Natural killer cell (primary cell): ENCODE measurements around the gene C1QL4. TPM values are rescaled to one million over a fixed set of nuclear protein-coding genes. Genes with fewer than 3 reads are reported as not detected.

ENCODE experiments used
- ATAC-seq, 3 donors: fragments of 150-1000 bp in 2 of 3; fragments of 200-7000 bp in 1 of 3; cut with Tn5 transposase; 1 replicate in 1 of 3; 2 replicates in 2 of 3; pipeline ENCODE4 v1.10.0; 2021; ENCODE audit warnings: mild to moderate bottlenecking in 2 of 3, moderate library complexity in 2 of 3
- DNase-seq, 2 donors: peaks; one replicate each; pipeline versions ENCODE4 v3.0.0 to v3.0.0-alpha.2; 2013 to 2021; ENCODE audit warnings: mixed read lengths in 1 of 2
- H3K27ac ChIP-seq: one replicate; pipeline ENCODE4 v1.5.1; 2013; ENCODE audit warnings: mild to moderate bottlenecking, low read length
- H3K27me3 ChIP-seq: one replicate; pipeline ENCODE4 v1.6.1; 2013; ENCODE audit warnings: low read length; ENCODE audit not compliant: control insufficient read depth, insufficient read depth
- H3K36me3 ChIP-seq: one replicate; pipeline ENCODE4 v1.6.1; 2013; ENCODE audit warnings: low read length; ENCODE audit not compliant: control insufficient read depth, insufficient read depth
- H3K4me1 ChIP-seq: one replicate; pipeline ENCODE4 v1.6.1; 2013; ENCODE audit warnings: low read length; ENCODE audit not compliant: control insufficient read depth, insufficient read depth
- H3K4me3 ChIP-seq: one replicate; pipeline ENCODE4 v1.5.1; 2013; ENCODE audit warnings: low read length
- H3K9me3 ChIP-seq: one replicate; pipeline ENCODE4 v1.6.1; 2013; ENCODE audit warnings: low read length; ENCODE audit not compliant: control insufficient read depth, insufficient read depth
- H3K27ac Mint-ChIP-seq, 2 donors: one replicate each; pipeline ENCODE4 v1.8.0; 2022; ENCODE audit warnings: mild to moderate bottlenecking in 2 of 2, mixed read lengths in 2 of 2, moderate library complexity in 1 of 2
- H3K27me3 Mint-ChIP-seq, 2 donors: one replicate each; pipeline ENCODE4 v1.8.0; 2022; ENCODE audit warnings: low read depth in 2 of 2, mixed read lengths in 2 of 2
- H3K36me3 Mint-ChIP-seq: one replicate; pipeline ENCODE4 v1.8.0; 2022; ENCODE audit warnings: mixed read lengths
- H3K4me1 Mint-ChIP-seq, 2 donors: one replicate each; pipeline ENCODE4 v1.8.0; 2022; ENCODE audit warnings: mixed read lengths in 2 of 2
- H3K4me3 Mint-ChIP-seq: one replicate; pipeline ENCODE4 v1.8.0; 2022; ENCODE audit warnings: mild to moderate bottlenecking, moderate library complexity, mixed read lengths
- H3K9me3 Mint-ChIP-seq, 2 donors: one replicate each; pipeline ENCODE4 v1.8.0; 2022; ENCODE audit warnings: mixed read lengths in 2 of 2
- WGBS: methylation state at CpG from one replicate; pipeline ENCODE4 v1.1.7; 2013; ENCODE audit warnings: missing lambda C conversion rate; ENCODE audit not compliant: insufficient coverage; 5-methylcytosine and 5-hydroxymethylcytosine counted together
- intact Hi-C: fragments of 100-400 bp; cut with micrococcal nuclease; formaldehyde crosslinking; loops from one replicate; pipeline ENCODE4 v1.14.2; 2022
- total RNA-seq, 4 donors: library from RNA; stranded (reverse); fragments of 120-200 nt in 1 of 4; gene quantifications; one replicate each; pipeline versions ENCODE4 v1.2.3 to v1.2.4, GENCODE V29; 2013 to 2022
- TF ChIP-seq, protein P1 (sequence below): fragments of 200-600 bp; IDR thresholded peaks from one replicate; pipeline ENCODE4 v1.8.0; 2022; ENCODE audit warnings: antibody characterized with exemption

Gene C1QL4
- total RNA-seq, 3 donors from 2014 or later (not counting 1 experiment from before 2014, with no cell fraction given): not detected

DNA sequence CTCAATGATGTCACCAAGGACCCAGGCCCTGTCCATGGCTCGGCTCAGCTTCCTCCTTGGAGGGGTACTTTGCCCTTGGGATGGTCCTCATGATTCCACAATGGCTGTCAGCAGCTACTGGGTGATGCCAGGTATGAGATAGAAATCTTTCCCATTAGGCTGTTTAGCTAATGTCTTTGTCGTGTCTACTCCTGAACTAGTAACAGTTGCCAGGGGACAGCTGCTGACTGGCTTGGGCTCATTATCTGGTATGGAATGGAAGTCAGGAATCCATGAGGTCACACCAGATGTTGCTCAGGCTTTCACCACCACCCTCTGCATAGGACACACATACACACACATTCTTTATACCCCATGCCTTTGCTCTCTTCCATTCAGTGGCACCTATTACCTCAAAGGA is 32.8 kb downstream of the C1QL4 start:
- DNase-seq (no peak), ATAC-seq (no peak)
- no peak overlapping the region for H3K27ac Mint-ChIP-seq
- 91% methylated on average over 2 of the region's 2 CpGs for WGBS
- TF ChIP-seq, protein P1, sequence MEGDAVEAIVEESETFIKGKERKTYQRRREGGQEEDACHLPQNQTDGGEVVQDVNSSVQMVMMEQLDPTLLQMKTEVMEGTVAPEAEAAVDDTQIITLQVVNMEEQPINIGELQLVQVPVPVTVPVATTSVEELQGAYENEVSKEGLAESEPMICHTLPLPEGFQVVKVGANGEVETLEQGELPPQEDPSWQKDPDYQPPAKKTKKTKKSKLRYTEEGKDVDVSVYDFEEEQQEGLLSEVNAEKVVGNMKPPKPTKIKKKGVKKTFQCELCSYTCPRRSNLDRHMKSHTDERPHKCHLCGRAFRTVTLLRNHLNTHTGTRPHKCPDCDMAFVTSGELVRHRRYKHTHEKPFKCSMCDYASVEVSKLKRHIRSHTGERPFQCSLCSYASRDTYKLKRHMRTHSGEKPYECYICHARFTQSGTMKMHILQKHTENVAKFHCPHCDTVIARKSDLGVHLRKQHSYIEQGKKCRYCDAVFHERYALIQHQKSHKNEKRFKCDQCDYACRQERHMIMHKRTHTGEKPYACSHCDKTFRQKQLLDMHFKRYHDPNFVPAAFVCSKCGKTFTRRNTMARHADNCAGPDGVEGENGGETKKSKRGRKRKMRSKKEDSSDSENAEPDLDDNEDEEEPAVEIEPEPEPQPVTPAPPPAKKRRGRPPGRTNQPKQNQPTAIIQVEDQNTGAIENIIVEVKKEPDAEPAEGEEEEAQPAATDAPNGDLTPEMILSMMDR: no peak
- no peaks in the 10 kb centered on the region for H3K9me3 Mint-ChIP-seq
- no peaks in the 10 kb centered on the region for H3K4me1 ChIP-seq
- H3K36me3 Mint-ChIP-seq: no peaks in the 10 kb centered on the region
- H3K27me3 Mint-ChIP-seq: peaks cover 39 to 55% of the 10 kb centered on the region in 2 donors
- H3K4me3 Mint-ChIP-seq: no peak overlapping the region
- H3K4me3 ChIP-seq: no peak overlapping the region
- H3K9me3 ChIP-seq: no peaks in the 10 kb centered on the region
- peaks cover 0 to 5% of the 10 kb centered on the region in 2 donors for H3K4me1 Mint-ChIP-seq
- intact Hi-C loops: no loop called here
- peaks cover 4% of the 10 kb centered on the region for H3K27me3 ChIP-seq
- no peaks in the 10 kb centered on the region for H3K36me3 ChIP-seq
- no peak overlapping the region for H3K27ac ChIP-seq

DNA sequence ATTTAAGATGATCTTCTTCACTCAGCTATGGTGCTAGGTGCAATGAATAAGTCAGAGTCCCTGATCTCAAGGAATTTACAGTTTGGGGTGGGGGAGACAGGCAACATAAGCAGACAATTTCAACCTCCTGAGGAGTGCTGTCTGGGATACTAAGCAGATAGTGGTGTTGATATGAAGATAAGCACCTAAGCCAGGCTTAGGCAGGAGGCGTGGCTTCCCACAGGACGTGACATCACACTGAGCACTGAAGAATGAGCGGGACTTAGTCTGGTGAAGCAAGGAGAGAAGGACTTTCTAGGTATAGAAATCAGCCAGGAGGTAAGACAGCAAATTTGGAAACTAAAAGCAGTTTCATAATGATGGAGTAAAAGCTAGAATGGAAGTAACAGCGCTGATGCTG is 35.2 kb downstream of the C1QL4 start:
- no peaks in the 10 kb centered on the region for H3K9me3 Mint-ChIP-seq
- H3K27ac ChIP-seq: no peak overlapping the region
- H3K4me3 ChIP-seq: no peak overlapping the region
- no peaks in the 10 kb centered on the region for H3K36me3 ChIP-seq
- H3K27me3 Mint-ChIP-seq: peaks cover 46 to 51% of the 10 kb centered on the region in 2 donors
- H3K4me1 ChIP-seq: peaks cover 6% of the 10 kb centered on the region
- DNase-seq (no peak), ATAC-seq (no peak)
- H3K27ac Mint-ChIP-seq: no peak overlapping the region
- peaks cover 22% of the 10 kb centered on the region for H3K27me3 ChIP-seq
- intact Hi-C loops: no loop called here
- no peak overlapping the region for H3K4me3 Mint-ChIP-seq
- H3K36me3 Mint-ChIP-seq: no peaks in the 10 kb centered on the region
- WGBS: 71% methylated on average over 4 of the region's 4 CpGs
- H3K9me3 ChIP-seq: no peaks in the 10 kb centered on the region
- H3K4me1 Mint-ChIP-seq: peaks cover 0 to 12% of the 10 kb centered on the region in 2 donors
- TF ChIP-seq, protein P1: no peak

DNA sequence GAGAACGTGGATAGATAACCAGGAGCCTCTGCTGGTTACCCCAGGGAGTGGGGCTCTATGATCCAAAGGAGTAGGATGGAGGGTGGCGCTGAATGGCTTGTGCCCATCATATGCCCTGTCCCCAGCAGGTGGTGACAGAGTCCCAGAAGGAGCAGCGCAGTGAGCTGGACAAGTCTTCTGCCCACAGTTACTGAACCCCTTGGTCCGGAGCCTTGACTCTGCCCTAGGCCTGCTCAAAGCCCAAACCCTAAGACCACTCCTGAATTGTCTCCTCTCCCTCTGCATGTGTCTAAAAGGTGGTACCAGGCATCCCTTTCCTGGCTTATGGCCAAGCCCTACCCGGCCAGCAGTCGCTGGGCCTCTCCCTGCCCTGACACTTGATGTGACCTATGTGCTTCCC is 38.8 kb downstream of the C1QL4 start:
- H3K4me3 Mint-ChIP-seq: no peak overlapping the region
- H3K27me3 ChIP-seq: peaks cover 47% of the 10 kb centered on the region
- H3K27me3 Mint-ChIP-seq: peaks cover 36 to 57% of the 10 kb centered on the region in 2 donors
- intact Hi-C loops: no loop called here
- H3K4me1 Mint-ChIP-seq: peaks cover 0 to 12% of the 10 kb centered on the region in 2 donors
- peaks cover 18% of the 10 kb centered on the region for H3K4me1 ChIP-seq
- H3K27ac Mint-ChIP-seq: no peak overlapping the region
- H3K4me3 ChIP-seq: no peak overlapping the region
- no peaks in the 10 kb centered on the region for H3K9me3 ChIP-seq
- H3K27ac ChIP-seq: no peak overlapping the region
- no peaks in the 10 kb centered on the region for H3K36me3 Mint-ChIP-seq
- ATAC-seq: no peak
- no peaks in the 10 kb centered on the region for H3K9me3 Mint-ChIP-seq
- no peak for DNase-seq
- H3K36me3 ChIP-seq: no peaks in the 10 kb centered on the region
- TF ChIP-seq, protein P1: no peak
- WGBS: 43% methylated on average over 6 of the region's 6 CpGs

DNA sequence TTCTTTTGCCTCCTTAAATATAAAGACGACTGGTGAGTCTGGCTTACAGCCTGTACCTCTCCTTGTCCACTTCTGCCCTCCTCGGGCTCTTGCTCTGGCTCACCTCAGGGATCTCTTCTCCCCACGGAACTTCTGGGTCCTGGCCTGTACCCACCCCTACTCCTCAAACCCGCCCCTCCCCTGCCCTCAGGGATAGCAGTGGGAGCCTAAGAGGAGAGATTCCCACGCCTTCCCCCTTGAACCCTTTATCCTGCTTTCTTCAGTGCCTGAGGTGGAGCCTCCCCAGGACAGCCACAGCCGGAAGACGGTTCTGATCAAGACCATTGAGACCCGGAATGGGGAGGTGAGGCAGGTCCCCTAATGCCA is 39.3 kb downstream of the C1QL4 start:
- Histone ChIP-seq H3K27ac (no peak overlapping the region), H3K9me3 (no peaks in the 10 kb centered on the region), H3K27me3 (peaks cover 47% of the 10 kb centered on the region), H3K4me1 (peaks cover 18% of the 10 kb centered on the region), H3K36me3 (no peaks in the 10 kb centered on the region), H3K4me3 (no peak overlapping the region)
- Mint-ChIP-seq H3K4me1 (peaks cover 0 to 12% of the 10 kb centered on the region in 2 donors), H3K36me3 (no peaks in the 10 kb centered on the region), H3K9me3 (no peaks in the 10 kb centered on the region), H3K27me3 (peaks cover 31 to 54% of the 10 kb centered on the region in 2 donors), H3K4me3 (no peak overlapping the region), H3K27ac (no peak overlapping the region)
- DNase-seq: no peak
- intact Hi-C loops: no loop called here
- TF ChIP-seq, protein P1: no peak
- 23% methylated on average over 8 of the region's 8 CpGs for WGBS
- no peak for ATAC-seq
